AG04449 (cell line): ENCODE results near the gene IQSEC1.

Experiments used
- CTCF ChIA-PET: fragments of 350-600 bp; formaldehyde crosslinking; extraction: SDS; loops from one replicate; lab custom pipeline; 2021; ENCODE audit warnings: antibody characterized with exemption; lab: Yijun Ruan, JAX
- POLR2A ChIA-PET: fragments of 400-600, 350-600 bp; formaldehyde crosslinking; extraction: SDS; loops from one replicate; lab custom pipeline; 2020; ENCODE audit warnings: antibody characterized with exemption, inconsistent platforms; lab: Yijun Ruan, JAX
- DNase-seq: peaks from one replicate; pipeline ENCODE4 v3.0.0-alpha.2; 2010; ENCODE audit warnings: low read depth, low spot score
- H3K4me3 ChIP-seq: 2 replicates; pipeline ENCODE4 v1.5.1; 2011; ENCODE audit warnings: low read depth, mild to moderate bottlenecking, control low read depth, low read length
- TF ChIP-seq, protein P1 (sequence below): IDR thresholded peaks from one replicate; pipeline ENCODE4 v1.5.1; 2011; ENCODE audit warnings: mild to moderate bottlenecking, moderate library complexity, low read length, control low read depth, inconsistent platforms; ENCODE audit not compliant: insufficient read depth; ENCODE audit errors: missing control alignments

IQSEC1 gene

DNA sequence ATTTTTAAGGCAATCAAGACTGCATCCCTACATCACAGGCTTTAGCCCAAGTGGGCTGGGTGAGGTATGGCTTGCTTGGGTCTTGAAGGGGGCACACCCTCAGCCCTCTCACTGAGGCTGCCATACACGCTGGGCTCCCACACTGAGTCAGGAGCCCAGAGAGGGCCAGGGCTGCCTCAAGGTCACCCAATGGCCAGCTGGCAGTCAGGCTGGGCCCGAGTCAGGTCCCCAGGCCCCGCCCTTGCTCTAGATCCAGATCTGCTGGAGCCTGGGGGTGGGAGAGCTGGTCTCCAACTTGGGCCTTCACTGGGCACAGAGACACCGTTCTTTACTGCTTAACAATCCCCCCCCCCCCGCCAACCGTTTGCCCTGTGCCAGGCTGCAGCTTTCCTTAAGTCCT is 88.1 kb downstream of the IQSEC1 start:
- no peak overlapping the region for H3K4me3 ChIP-seq
- TF ChIP-seq, protein P1, sequence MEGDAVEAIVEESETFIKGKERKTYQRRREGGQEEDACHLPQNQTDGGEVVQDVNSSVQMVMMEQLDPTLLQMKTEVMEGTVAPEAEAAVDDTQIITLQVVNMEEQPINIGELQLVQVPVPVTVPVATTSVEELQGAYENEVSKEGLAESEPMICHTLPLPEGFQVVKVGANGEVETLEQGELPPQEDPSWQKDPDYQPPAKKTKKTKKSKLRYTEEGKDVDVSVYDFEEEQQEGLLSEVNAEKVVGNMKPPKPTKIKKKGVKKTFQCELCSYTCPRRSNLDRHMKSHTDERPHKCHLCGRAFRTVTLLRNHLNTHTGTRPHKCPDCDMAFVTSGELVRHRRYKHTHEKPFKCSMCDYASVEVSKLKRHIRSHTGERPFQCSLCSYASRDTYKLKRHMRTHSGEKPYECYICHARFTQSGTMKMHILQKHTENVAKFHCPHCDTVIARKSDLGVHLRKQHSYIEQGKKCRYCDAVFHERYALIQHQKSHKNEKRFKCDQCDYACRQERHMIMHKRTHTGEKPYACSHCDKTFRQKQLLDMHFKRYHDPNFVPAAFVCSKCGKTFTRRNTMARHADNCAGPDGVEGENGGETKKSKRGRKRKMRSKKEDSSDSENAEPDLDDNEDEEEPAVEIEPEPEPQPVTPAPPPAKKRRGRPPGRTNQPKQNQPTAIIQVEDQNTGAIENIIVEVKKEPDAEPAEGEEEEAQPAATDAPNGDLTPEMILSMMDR = no peak
- no peak for DNase-seq
- ChIA-PET POLR2A (interaction anchor here (1.5 kb wide), 1 partner anchor 91 kb away, joined by 3 read pairs; no protein-coding TSS in a partner anchor), CTCF (interaction anchor here (0.9 to 9.4 kb wide), 14 partner anchors 8 to 265 kb away, joined by 3 to 93 read pairs (median 8); no protein-coding TSS in a partner anchor)

DNA sequence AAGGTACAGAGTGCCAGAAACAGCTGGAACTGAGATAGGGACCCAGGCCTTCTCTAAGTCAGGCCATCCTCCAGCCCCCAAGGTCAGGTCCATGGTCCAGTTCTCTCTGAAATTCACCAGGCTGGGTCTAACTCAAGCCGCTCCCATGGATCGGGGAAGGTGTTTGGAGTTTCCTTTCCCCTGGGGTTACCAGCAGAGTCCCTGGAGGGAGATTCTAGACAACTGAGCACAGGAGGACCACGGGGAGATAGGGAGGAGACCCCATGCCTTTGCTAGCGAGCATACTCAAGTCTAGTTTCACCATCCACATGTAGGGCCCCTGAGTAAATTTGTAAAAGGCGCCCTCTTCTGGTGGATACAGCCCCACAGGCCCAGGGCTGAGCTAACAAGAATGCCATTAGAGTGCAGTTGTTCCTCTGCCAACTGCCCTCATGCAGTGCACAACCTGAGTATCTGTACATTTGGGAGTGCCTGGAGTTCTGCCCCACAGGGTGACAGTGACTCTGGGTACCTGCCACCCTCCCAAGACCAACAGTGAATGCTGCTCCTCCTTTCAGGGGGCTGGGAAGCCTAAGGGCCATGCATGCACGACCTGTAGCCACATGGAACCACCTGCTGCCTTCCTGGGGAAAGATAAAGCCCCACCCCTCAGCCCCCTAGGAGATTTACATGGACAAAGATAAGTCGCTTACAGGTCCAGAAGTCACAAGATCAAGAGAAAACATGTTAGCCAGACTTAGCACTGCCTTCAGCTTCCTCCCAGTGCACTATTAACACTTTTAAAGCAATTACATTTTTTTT is 89.0 kb downstream of the IQSEC1 start:
- ChIA-PET CTCF (interaction anchor here (0.6 to 9.4 kb wide), 34 partner anchors 9 to 666 kb away, joined by 3 to 93 read pairs (median 4); no protein-coding TSS in a partner anchor), POLR2A (interaction anchor here (1.5 kb wide), 1 partner anchor 90 kb away, joined by 3 read pairs; no protein-coding TSS in a partner anchor)
- no peak overlapping the region for H3K4me3 ChIP-seq
- DNase-seq = no peak
- TF ChIP-seq, protein P1 = peak; percentile 77

DNA sequence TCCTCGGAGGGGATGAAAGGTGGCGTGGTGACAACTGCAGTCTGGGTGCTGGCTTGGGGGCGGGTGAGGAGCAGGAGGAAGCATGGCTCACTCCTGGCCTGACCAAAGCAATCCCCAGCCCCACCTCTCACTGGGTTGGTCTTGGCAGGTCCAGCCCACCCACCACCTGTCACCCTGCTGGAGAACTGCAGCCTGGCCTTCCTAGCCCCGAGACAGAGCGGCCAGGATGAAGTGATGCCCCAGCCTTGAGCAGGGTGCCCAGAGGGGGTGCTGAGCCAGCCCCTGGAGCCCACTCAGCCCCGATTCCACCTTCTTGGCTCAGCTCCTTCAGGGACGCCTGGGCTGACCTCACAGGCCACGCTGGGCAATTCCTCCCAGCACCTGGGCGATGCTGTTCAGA is 89.9 kb downstream of the IQSEC1 start:
- H3K4me3 ChIP-seq = no peak overlapping the region
- ChIA-PET POLR2A (no interaction called here), CTCF (interaction anchor here (0.7 to 9.4 kb wide), 29 partner anchors 10 to 667 kb away, joined by 3 to 93 read pairs (median 5); no protein-coding TSS in a partner anchor)
- TF ChIP-seq, protein P1 = no peak
- DNase-seq = no peak

DNA sequence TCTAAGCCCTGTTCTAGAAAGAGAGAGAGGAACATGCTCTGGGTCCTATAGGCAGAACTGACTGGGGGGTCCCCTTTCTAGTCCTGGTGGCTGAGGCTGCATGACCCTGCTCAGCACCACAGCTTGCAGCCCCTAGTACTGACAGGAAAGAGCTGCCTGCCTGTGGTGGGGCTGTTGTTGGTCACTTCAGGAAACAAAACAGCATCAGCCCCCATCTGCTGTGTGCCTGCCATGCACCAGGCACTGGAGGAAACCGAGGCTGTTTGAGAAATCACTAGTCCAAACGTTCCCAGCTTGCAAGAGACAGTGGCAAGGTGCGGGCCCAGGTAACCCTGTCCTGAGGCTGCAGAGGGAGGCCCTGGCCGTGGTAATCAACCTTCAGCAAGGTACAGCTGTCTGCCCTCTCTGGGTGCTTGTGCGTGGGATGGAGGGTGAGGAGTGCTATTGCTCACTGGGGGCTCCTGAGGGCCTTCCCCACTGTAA is 90.6 kb downstream of the IQSEC1 start:
- TF ChIP-seq, protein P1 = no peak
- ChIA-PET CTCF (interaction anchor here (1.2 to 9.4 kb wide), 13 partner anchors 10 to 115 kb away, joined by 3 to 93 read pairs (median 9); no protein-coding TSS in a partner anchor), POLR2A (no interaction called here)
- DNase-seq = no peak
- no peak overlapping the region for H3K4me3 ChIP-seq

DNA sequence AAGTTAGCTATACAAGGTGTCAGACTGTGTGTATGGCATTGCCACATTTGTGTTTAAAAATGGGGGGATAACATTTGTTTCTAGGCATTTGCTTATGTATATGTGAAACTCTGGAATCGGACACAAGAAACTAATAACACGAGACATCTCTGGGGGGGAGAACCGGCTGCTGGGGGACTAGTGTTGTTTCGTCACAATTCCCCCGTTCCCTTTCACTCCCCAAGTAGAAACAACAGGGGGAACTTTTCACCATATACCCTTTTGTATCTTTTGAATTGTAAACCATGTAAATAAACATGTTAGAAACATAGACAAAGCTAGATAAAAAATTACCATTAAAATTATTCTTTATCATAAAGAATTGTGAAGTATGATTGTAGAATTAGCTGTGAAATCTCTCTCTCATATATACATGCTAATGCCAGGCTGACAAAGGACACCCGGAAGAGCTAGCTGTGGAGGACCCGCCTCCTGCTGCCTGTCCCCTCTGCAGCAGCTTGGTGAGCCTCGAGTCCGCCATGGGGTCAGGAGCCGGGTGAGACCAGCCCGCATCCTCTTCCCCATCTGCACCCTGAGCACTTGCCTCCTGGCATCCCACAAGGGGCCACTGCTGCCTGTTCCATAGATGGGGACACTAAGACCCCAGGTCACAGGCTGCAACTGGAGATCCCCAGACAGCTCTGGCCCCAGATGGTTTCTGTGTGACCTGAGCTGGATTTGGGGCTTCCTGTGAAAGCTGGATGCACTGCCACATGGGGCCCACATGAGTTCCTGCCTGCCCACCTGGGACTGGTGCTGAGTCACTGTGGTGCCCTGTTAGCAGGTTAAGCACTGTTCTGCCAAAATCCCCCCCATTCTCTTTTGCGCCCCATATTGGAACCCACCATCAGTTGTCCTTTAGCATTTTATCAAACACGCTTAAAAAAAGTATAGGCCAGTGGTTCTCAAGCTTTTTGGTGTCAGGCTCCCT is 91.6 kb downstream of the IQSEC1 start:
- TF ChIP-seq, protein P1 = no peak
- no peak for DNase-seq
- ChIA-PET POLR2A (no interaction called here), CTCF (interaction anchor here (1.2 to 9.4 kb wide), 9 partner anchors 7 to 140 kb away, joined by 3 to 93 read pairs (median 28); no protein-coding TSS in a partner anchor)
- H3K4me3 ChIP-seq = no peak overlapping the region
